HEK293T (cell line): ENCODE data around the gene LRP1-AS.
"Not testable (repeated sequence)": the region's sequence is repeated elsewhere in the genome, so short reads cannot be mapped to it uniquely, and the experiment has no call there.

Experiments used
- BHLHE40 ChIP-seq: fragments of 450-650 bp; IDR thresholded peaks from 2 replicates; pipeline ENCODE4 v1.6.1; 2016; ENCODE audit warnings: mild to moderate bottlenecking, moderate library complexity, borderline replicate concordance
- FOXA1 ChIP-seq: fragments of 450-650 bp; IDR thresholded peaks from 2 replicates; pipeline ENCODE4 v1.6.1; 2016; ENCODE audit warnings: mild to moderate bottlenecking
- FOXM1 ChIP-seq: fragments of 450-650 bp; IDR thresholded peaks from 2 replicates; pipeline ENCODE4 v1.6.1; 2017; ENCODE audit warnings: mild to moderate bottlenecking, borderline replicate concordance
- NFRKB ChIP-seq: fragments of 450-650 bp; IDR thresholded peaks from 2 replicates; pipeline ENCODE4 v1.6.1; 2016; ENCODE audit warnings: mild to moderate bottlenecking, moderate library complexity
- PKNOX1 ChIP-seq: fragments of 450-650 bp; IDR thresholded peaks from 2 replicates; pipeline ENCODE4 v1.6.1; 2016
- SP1 ChIP-seq: fragments of 450-650 bp; IDR thresholded peaks from 2 replicates; pipeline ENCODE4 v1.6.1; 2017

GRCh38 chr12:57120718-57121117 is 26.7 kb downstream of the LRP1-AS start:
- TF ChIP-seq BHLHE40, FOXM1, PKNOX1, FOXA1, SP1, NFRKB: not testable (repeated sequence)
